Nasal cavity respiratory epithelium epithelial cell of viscerocranial mucosa (primary cell): Measurements from ENCODE around the gene NEK4. TPM values are rescaled to one million over a fixed set of nuclear protein-coding genes. Genes with fewer than 3 reads are reported as not detected.

ENCODE experiments used
- total RNA-seq: library from RNA; depleted of rRNA; stranded (reverse); fragments of >200 nt; gene quantifications from 2 replicates; pipeline ENCODE4 v1.2.3, GENCODE V29; 2014

The NEK4 gene
- 21.5 and 28.1 TPM in 2 replicates for total RNA-seq

GRCh38 chr3:52770496-52771333 is at the start of gene NEK4:
Gene NEK4, minus strand, starts transcription at chr3:52770940. Its CDS starts 194 bp downstream, at chr3:52770746.

GRCh38 chr3:52794612-52795099 is 23.9 kb upstream of the NEK4 start, which contains the start of gene ITIH3:
Gene ITIH3, plus strand, starts transcription at chr3:52794796. Its CDS starts 8 bp downstream, at chr3:52794804.

DNA sequence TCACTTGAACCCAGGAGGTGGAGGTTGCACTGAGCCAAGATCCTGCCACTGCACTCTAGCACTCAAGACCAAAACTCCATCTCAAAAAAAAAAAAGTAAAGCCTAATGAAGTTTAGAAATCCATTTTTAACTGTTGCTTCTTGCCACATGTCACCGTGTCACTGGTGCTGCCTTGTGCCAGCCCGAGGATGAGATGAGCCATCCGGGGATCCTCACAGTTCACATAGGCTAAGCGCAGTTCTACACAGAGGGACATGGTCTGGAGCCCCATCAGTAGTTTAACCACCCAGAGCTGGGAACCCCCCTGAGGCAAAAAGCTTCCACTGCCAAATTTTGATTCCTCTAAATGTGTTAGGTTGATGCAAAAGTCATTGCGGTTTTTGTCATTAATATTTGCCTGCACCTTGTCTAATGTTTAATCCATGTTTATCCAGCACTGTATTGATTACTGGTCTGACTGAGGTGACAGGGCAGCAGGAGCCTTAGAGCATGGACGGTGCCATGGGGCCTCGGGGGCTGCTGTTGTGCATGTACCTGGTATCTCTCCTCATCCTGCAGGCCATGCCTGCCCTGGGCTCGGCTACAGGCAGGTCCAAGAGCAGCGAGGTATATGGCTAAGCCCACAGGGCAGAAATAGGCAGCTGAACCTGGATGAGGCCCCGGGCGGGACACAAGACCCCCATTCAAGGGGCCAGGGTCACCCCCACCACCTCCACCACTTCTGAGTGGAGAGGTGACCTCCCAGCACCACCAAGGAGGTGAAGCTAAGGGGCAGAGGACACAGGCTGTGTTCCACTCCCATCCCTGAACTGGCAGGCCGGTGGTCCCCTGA is 6.6 kb upstream of the NEK4 start, which contains the start of gene ITIH1:
Gene ITIH1 (plus strand): TSS at position 473 of the 832 bp plus-strand sequence. CDS start 17 bp downstream, at position 490.

DNA sequence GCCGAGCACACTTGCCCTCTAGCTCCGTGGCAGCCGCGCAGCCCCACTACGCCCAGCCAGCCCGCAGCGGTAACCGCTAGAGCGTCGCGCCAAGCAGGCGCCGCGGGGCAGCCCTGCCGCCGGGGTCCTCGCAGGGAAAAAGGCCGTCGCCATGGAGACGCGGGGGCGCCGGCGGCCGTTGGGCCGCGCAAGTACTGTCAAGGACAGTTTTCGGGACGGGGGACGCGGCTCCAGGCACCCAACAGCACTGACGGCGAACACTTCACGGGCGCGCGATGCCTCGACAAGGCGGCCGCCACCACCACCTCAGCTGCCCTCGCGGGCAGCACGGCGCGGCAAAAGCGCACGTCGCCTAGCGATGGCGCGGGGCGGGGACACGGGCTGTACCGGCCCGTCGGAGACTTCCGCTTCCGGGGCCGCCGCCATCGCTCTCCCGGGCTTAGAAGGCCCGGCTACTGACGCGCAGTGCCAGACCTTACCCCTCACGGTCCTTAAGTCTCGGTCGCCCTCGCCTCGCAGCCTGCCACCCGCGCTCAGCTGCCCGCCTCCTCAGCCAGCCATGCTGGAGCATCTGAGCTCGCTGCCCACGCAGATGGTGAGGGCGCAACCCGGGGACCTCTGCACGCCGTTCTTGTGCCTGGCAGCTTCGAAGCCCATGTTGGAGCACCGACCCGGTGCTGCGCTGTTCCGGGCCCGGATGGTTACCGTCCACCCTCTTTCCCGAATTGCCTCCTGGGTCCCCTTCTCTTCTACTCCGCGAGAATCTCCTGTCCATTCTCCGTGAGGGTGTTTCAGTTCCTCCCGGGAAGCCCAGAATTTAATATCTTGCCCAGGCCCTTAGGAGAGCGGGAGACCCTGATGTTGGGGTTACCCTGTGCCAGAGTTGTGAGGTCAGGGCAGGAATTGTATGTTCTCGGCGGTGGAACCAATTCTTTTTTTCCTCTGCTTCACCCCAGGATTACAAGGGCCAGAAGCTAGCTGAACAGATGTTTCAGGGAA is 64.8 kb downstream of the NEK4 start, which contains the start of the genes GLT8D1 and SPCS1:
Gene GLT8D1 (minus strand): TSS at position 104 of the 999 bp plus-strand sequence. CDS start 5,331 bp downstream, outside the sequence.
Gene SPCS1 (plus strand): TSS at position 419 of the 999 bp plus-strand sequence. CDS start 141 bp downstream, at position 560.

GRCh38 chr3:52685709-52686691 is 84.7 kb downstream of the NEK4 start, which contains the start of the genes GNL3 and PBRM1:
Gene GNL3, plus strand, starts transcription at chr3:52686032. Its CDS starts 61 bp downstream, at chr3:52686093.
Gene PBRM1, minus strand, starts transcription at chr3:52685913.

Other genes with a start within 250 kb of the NEK4 start
- gene NT5DC2, start 237.1 kb downstream of the NEK4 start, total RNA-seq = 16.7 and 64.4 TPM in 2 replicates
- 3.1 and 8.5 TPM in 2 replicates for gene UQCC5, start 234.3 kb downstream of the NEK4 start, total RNA-seq
- gene PBRM1, start 85.0 kb downstream of the NEK4 start, total RNA-seq = 70.1 and 109 TPM in 2 replicates
- gene GNL3, start 84.9 kb downstream of the NEK4 start, total RNA-seq = 186 and 219 TPM in 2 replicates
- gene GLT8D1, start 65.1 kb downstream of the NEK4 start, total RNA-seq = 60.1 and 73.4 TPM in 2 replicates
- gene SPCS1, start 64.8 kb downstream of the NEK4 start, total RNA-seq = 56.8 and 72.8 TPM in 2 replicates
- gene ITIH1, start 6.7 kb upstream of the NEK4 start, total RNA-seq = not detected in 2 replicates
- not detected in 2 replicates for gene ITIH3, start 23.9 kb upstream of the NEK4 start, total RNA-seq
- gene ITIH4, start 59.7 kb upstream of the NEK4 start, total RNA-seq = 0.34 and 2.5 TPM in 2 replicates
- gene MUSTN1, start 64.1 kb upstream of the NEK4 start, total RNA-seq = not detected in 2 replicates
- gene STIMATE, start 126.6 kb upstream of the NEK4 start, total RNA-seq = 9.2 and 17.7 TPM in 2 replicates